ENCODE measurements around the gene NOSIP.

The NOSIP gene

DNA sequence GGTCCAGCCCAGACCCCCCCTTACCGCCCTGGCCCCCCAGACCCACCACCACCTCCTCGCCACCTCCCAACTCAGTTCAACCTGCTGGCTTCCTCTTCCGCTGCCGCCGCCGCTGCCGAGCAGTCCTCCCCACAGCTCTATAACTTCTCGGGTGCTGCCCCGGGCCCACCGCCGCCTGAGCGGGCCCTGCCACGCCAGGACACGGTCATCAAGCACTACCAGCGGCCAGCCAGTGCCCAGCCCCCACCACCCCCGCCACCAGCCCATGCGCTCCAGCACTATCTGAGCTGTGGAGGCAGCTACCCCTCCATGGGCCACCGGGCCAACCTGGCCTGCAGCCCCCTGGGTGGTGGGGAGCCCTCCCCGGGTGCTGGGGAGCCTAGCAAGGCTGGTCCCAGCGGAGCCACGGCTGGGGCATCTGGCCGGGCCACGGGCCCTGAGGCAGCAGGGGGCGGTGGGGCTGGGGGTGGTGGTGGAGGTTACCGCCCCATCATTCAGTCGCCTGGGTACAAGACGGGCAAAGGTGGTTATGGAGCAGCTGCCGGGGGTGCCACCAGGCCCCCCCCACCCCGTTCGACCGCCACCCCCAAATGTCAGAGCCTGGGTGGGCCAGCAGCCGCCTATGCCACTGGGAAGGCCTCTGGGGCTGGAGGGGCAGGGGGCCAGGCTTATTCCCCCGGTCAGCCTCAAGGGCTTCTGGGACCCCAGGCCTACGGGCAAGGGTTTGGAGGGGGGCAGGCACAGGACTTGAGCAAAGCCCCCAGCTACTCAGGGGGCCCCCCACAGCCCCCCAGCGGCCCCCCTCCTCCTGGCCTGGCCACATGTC is 14.8 kb upstream of the NOSIP start:
- DNase-seq (ENCODE audit: low spot score): no peak

GRCh38 chr19:49594157-49594992 is 14.0 kb upstream of the NOSIP start:
- no peak for DNase-seq (ENCODE audit: low spot score)

DNA sequence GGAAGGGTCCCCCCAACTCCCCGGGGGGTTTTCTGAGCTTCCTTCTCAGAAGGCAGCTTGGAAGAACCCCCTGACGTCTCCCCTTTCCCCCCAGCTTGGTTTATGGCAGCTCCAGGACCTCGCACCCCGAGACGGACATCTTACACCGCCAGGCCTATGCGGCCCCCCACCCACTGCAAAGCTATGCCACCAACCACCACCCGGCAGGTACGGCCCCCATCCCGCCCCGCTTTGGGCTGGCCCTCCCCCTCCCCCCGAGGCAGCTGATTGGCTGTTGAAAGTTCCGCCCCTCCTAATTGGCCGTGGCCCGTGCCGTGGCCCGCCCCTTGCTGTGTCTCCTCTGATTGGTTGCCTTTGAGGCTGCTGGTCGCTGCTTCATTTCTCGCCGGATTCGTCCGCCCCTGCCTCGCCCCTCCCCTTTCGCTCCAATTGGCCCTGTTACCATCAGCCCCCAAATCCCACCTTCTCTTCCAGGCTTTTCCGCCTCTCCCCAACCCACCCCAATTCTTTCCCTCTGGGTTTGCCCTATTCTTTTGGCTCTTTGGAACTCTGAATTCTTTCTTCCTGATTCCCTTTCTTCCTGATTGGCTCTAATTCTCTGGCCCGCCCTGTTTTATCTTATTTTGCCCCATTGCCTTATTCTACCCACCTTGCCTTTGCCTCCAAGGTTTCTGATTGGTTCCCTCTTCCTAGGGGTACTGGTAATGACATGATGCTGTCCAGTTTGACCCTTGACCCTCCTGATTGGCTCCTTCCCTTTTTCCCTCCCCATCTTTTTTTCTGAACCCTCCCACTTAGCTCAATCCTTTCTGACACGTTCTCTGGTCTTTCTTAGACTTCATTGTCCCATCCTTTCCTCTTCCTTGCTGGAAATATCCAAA is 13.1 kb upstream of the NOSIP start:
- peak; percentile 91 for DNase-seq (ENCODE audit: low spot score)

- DNase-seq (ENCODE audit: low spot score): peak; percentile 14
These were observed 12.3 kb upstream of the NOSIP start for GRCh38 chr19:49592486-49593232.

GRCh38 chr19:49591731-49592485 is 11.6 kb upstream of the NOSIP start:
- DNase-seq (ENCODE audit: low spot score): peak; percentile 37

DNA sequence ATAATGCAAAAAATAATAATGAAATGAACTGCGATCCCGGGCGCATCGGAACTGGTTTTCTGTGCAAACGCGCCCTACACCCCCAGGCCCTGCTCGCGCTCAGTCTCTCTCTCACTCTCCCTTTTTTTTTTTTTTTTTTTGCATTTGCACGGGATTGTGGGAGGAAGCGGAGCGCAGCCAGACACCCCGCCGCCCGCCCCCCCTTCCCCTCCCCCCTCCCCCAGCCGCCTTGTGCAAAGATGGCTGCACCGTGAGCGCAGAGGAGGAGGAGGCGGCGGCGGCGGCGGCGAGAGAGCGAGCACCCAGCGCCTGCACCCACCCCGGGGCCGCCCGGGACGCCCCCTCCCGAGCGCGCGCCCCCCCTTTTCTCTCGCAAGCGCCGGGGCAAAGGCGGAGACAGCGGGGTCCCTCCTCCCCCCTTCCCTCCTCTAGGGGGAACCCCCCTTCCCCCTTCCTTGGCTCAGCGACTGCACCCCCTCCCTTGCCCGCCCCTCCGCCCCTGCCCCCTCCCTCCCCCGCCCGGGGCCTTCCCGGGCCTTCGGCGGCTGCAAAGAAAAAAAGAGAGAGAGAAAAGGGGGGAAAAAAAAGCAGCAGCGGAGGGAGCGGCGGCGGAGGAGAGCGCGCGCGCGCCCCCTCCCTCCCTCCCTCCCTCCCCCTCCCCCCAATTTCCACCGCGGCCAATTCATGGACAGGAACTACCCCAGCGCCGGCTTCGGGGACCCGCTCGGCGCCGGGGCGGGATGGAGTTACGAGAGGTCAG is 10.8 kb upstream of the NOSIP start, which contains the start of gene PRR12:
Gene PRR12, plus strand, starts transcription at position 212 of the 760 bp plus-strand sequence. Its CDS starts 473 bp downstream, at position 685.
- DNase-seq (ENCODE audit: low spot score): peak; percentile 50

DNA sequence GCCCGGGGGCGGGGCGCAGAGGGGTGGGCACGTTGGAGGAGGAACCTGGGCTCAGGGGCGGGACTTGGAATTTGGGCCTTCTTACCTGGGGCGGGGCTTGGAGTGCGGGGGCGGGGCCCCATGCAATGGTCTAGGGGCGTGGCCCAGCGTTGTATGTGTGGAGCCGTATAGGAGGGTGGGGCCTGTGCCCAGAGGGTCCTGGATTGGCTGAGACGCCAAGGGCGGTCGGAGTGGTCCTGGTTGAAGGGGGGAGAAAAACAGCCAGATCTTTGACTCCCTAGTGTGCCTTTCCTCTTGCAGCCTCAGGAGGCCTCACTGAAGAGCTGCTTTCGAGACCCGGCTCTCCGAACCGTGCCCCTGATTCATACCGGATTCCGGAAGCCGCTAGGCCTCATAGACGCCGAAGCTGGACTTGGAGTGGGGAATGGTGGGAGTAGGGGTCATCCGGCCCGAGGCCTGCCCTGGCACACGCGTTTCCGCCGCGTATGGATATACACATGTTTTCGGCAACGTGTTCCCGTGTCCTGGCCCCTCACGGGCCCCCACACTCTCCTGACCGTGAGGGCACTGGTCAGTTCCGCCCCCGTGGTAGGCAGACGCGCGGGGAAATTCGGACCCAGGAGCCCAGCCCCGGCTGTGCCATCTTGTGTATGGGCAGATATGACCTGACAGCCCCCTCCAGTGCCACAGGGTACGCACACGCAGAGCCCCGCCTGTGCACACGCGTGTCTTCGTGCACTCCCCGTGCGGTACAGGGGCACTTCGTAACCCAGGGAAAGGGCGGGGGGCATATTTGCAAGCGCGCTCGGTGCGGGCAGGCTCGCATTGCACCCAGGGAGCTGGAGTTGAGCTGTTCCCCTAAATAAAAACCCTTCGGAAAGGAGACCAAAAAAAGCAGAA is 10.0 kb upstream of the NOSIP start:
- peak; percentile 88 for DNase-seq (ENCODE audit: low spot score)

DNA sequence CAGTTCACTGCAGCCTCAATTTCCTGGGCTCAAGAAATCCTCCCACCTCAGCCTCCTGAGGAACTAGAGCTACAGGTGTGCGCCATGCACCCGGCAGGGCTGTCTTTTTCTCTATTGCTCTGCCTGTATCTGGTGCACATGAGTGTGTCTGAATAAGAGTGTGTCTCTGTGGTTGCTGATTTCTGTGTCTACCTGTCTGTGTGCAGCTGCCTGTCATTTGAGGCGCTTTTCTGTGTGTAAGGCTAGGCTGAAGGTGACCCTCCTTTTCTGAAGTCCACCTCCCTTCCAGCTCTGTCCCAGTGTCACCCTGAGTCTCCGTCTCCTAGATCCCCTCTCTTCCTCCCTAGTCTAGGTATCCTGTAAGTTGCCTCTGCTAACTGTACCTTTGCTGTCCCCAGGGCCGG is 9.1 kb upstream of the NOSIP start:
- no peak for DNase-seq (ENCODE audit: low spot score)

DNA sequence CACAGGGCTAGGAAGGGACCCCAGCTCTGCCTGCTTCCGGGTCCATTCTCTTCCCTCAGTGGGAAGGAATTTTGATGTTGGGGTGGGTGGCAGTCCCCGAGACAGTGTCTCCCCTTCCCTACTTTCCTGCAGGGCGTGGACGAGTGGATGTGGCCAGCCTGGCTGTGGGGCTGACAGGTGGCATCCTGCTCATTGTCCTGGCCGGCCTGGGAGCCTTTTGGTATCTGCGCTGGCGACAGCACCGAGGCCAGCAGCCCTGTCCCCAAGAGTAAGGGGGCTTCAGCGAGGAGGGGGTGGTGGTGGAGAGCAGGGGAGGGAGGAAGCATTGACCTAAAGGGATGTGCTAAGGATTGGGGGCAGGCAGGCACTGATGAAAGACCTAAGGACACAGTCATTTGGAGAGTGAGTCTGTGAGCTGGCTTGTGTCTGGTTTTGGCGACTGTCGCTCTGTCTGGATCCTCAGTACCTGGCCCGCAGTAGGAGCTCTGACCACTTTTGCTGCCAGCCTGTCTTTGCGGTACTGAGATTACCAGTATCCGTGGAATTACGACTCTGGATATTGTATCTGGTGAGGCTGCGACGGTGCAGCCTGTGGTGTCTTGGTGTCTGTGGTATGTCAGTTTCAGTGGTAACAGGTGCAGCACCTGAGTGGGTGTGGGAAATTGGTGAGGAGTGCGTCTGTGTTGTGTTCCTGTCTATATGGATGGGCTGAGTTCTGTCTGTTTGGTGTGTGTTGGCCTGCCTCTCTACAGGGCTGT is 8.2 kb upstream of the NOSIP start:
- no peak for DNase-seq (ENCODE audit: low spot score)

- no peak for DNase-seq (ENCODE audit: low spot score)
These were observed 6.9 kb upstream of the NOSIP start for GRCh38 chr19:49587227-49587626.

- DNase-seq (ENCODE audit: low spot score): no peak
These were observed 4.7 kb upstream of the NOSIP start for GRCh38 chr19:49585023-49585422.

GRCh38 chr19:49583239-49583638 is 2.9 kb upstream of the NOSIP start:
- DNase-seq (ENCODE audit: low spot score): no peak

- DNase-seq (ENCODE audit: low spot score): no peak
These were observed 702 bp upstream of the NOSIP start, which contains the start of gene PRRG2 for GRCh38 chr19:49581007-49581508. TSS of gene PRRG2 (plus strand) at chr19:49581316. CDS start at chr19:49583220, 1,904 bp downstream.

GRCh38 chr19:49579947-49580263 is 451 bp downstream of the NOSIP start:
- no peak for DNase-seq (ENCODE audit: low spot score)

DNA sequence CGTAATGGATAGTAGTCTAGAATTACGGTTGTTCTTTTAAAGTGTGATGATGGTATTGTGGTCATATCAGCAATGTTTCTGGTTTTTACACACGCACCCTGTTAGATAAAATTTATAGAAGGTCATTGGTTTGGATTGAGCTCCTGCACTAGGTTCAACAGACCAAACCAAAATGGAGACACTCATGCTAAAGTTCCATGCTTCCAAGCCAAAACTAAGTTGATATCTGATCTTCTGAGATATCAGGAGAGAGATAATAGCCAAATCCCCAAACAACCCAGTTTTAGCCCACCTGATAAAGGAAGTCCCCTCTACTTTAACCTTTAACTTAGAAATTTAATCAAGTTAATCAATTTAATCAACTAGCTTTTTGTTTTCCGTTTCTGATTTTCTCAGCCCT is 1.2 kb downstream of the NOSIP start:
- DNase-seq (ENCODE audit: low spot score): no peak

DNA sequence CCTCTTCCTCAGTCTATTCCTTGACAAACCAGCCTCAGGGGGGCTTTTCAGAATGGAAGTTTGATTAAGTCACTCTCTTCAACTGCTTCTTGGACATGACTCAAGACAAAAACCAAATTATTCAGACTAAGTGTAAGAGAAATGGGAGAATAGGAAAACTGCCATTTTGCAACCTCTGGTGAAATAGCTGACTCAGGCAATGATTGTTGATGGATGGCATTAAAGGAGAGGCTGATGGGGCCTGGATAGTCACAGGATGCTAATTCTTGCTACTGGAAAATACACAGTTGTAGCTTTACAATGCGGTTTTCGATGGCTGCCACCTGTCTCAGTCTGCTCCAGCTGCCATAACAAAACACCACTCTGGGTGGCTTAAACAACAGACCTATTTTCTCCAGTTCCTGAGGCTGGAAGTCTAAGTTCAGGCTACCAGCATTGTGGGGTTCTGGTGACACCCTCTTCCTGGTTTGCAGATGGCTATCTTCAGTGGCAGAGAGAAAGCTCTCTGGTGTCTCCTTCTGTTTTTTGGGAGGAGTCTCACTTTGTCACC is 6.1 kb downstream of the NOSIP start:
- no peak for DNase-seq (ENCODE audit: low spot score)

DNA sequence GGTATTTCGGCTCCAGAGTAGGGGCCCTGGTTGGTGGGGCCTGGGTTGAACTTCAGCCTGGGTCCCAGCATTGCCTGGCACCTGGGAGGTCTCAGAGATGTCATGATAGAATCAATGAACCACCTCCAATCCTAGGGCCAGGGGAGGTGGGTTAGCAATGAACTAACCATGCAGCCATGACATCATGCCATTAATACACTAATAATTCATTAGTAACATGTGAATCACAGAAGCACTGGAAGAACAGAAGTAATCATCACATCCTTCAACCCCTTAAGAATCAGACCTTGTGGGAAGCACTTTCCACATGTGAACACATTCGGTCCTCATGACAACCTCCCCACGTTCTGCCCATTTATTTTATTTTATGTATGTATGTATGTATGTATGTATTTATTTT is 6.9 kb downstream of the NOSIP start:
- DNase-seq (ENCODE audit: low spot score): no peak

DNA sequence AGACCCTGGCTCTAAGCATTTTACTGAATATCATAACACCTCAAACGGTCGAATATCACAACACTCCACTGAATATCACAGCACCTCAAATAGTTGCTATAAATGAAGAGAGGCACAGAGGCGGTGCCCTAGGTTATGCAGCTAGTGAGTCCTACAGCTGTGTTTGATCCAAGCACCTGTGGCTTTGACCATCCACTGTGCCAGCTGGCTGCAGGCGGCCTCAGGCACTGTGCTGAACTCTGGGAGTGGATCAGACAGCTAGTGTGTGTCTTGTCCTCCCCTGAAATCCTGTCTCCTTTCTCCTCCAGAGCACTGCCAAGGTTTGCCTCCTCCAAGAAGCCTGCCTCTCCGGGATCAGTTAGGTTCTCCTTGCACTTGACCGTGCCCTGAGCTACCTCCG is 7.3 kb downstream of the NOSIP start:
- no peak for DNase-seq (ENCODE audit: low spot score)

Measured in pons (tissue), 1 donor.